Colonic mucosa (tissue), 4 donors: ENCODE results near the gene MT1G. TPM values are rescaled to one million over a fixed set of nuclear protein-coding genes. Genes with fewer than 3 reads are reported as not detected.
"Not testable (repeated sequence)": the region's sequence is repeated elsewhere in the genome, so short reads cannot be mapped to it uniquely, and the experiment has no call there.

Source experiments
- DNase-seq: peaks from one replicate; pipeline ENCODE4 v3.0.0-alpha.2; 2020
- H3K27ac ChIP-seq: fragments of 200-600 bp; one replicate; pipeline ENCODE4 v1.8.0; 2021
- H3K27me3 ChIP-seq: fragments of 200-600 bp; one replicate; pipeline ENCODE4 v1.8.0; 2021
- H3K36me3 ChIP-seq: fragments of 200-600 bp; one replicate; pipeline ENCODE4 v1.8.0; 2021
- H3K4me1 ChIP-seq: fragments of 200-600 bp; one replicate; pipeline ENCODE4 v1.8.0; 2021; ENCODE audit warnings: mild to moderate bottlenecking
- H3K4me3 ChIP-seq: fragments of 200-600 bp; one replicate; pipeline ENCODE4 v1.8.0; 2021
- H3K9ac ChIP-seq, 2 donors: one replicate each; pipeline ENCODE4 v1.7.0; 2013; ENCODE audit warnings: control low read depth in 2 of 2, low read depth in 2 of 2, low read length in 2 of 2
- H3K9me3 ChIP-seq: fragments of 200-600 bp; one replicate; pipeline ENCODE4 v1.8.0; 2021
- intact Hi-C: fragments of 100-400 bp; cut with DNase I; formaldehyde crosslinking; loops from one replicate; pipeline ENCODE4 v1.14.1; 2022
- total RNA-seq, 2 donors: library from RNA; stranded (reverse); fragmentation: NEBNext Ultra II Directional in 1 of 2; extraction: Animal tissue kit (Norgen Biotek cat#: 25700) in 1 of 2; gene quantifications; one replicate each; pipeline ENCODE4 v1.2.1, GENCODE V29; 2021
- TF ChIP-seq, protein P1 (sequence below): fragments of 200-600 bp; IDR thresholded peaks from one replicate; pipeline ENCODE4 v1.8.0; 2022; ENCODE audit warnings: antibody characterized with exemption, mild to moderate bottlenecking
- donor health status: healthy.
- donor health status: DM: no; HTN: no; CAD: no.
- donor health status: DM: no; HTN: no; CAD: no.

MT1G gene
- total RNA-seq, 2 donors from 2014 or later: 243 to 995 TPM

GRCh38 chr16:56679078-56679730 lies 11.3 kb upstream of the MT1G start:
- Histone ChIP-seq H3K27me3 (peaks cover 6% of the 10 kb centered on the region), H3K4me1 (peaks cover 9% of the 10 kb centered on the region), H3K9me3 (no peaks in the 10 kb centered on the region), H3K27ac (no peak overlapping the region), H3K4me3 (no peak overlapping the region), H3K36me3 (no peaks in the 10 kb centered on the region), H3K9ac (no peak overlapping the region)
- intact Hi-C loops: no loop called here
- no peak for DNase-seq
- TF ChIP-seq, protein P1, sequence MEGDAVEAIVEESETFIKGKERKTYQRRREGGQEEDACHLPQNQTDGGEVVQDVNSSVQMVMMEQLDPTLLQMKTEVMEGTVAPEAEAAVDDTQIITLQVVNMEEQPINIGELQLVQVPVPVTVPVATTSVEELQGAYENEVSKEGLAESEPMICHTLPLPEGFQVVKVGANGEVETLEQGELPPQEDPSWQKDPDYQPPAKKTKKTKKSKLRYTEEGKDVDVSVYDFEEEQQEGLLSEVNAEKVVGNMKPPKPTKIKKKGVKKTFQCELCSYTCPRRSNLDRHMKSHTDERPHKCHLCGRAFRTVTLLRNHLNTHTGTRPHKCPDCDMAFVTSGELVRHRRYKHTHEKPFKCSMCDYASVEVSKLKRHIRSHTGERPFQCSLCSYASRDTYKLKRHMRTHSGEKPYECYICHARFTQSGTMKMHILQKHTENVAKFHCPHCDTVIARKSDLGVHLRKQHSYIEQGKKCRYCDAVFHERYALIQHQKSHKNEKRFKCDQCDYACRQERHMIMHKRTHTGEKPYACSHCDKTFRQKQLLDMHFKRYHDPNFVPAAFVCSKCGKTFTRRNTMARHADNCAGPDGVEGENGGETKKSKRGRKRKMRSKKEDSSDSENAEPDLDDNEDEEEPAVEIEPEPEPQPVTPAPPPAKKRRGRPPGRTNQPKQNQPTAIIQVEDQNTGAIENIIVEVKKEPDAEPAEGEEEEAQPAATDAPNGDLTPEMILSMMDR: no peak

DNA sequence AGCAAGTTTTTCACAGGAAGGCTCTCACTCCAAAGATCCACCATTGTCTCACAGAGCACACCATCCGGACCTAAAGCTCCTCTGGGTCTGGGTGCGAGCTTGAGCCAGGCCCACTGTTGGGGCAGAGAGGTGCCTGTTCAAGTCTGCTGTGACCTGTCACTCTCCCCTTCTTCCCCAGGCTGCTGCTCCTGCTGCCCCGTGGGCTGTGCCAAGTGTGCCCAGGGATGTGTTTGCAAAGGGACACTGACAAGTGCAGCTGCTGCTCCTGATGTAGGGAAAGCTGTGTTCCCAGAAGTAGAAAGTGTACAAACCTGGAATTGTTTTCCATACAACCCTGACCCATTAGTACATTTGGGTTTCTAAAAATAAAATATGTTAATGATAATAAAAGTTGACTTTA lies 9.6 kb upstream of the MT1G start:
- no peak for DNase-seq
- Histone ChIP-seq H3K27me3 (peaks cover 6% of the 10 kb centered on the region), H3K36me3 (no peaks in the 10 kb centered on the region), H3K27ac (no peak overlapping the region), H3K9ac (no peak overlapping the region), H3K4me1 (peaks cover under 1% of the 10 kb centered on the region), H3K4me3 (no peak overlapping the region), H3K9me3 (no peaks in the 10 kb centered on the region)
- TF ChIP-seq, protein P1: no peak
- intact Hi-C loops: no loop called here

DNA sequence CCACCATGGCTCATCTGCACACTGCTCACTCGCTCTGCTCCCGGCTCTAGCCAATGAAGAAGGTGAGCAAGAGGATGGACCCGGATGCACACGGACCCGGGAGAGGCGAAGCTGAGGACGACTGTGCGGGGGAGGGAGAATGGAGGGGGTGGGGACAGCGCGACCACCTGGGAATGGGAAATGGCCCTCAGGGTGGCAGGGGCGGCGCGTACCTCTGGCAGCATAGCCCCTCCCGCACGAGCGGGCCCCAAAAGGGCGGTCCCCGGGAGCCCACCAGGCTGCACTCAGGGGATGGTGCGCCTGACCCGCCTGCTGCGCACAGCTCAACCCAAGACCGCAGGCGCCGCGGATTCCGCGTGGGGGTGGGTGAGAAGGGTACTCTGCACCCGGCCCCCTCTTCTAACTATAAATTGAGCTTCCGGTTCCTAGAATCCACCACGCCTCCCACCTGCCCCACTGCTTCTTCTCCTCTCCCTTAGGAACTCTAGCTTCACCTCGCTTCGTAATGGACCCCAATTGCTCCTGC lies 7.9 kb upstream of the MT1G start:
- H3K36me3 ChIP-seq: no peaks in the 10 kb centered on the region
- H3K4me1 ChIP-seq: no peaks in the 10 kb centered on the region
- no peak overlapping the region for H3K27ac ChIP-seq
- no peaks in the 10 kb centered on the region for H3K9me3 ChIP-seq
- DNase-seq: no peak
- H3K4me3 ChIP-seq: peak overlapping the region; percentile 29
- intact Hi-C loops: no loop called here
- TF ChIP-seq, protein P1: no peak
- peak overlapping the region; percentile 30 to 46 for H3K9ac ChIP-seq
- peaks cover 6% of the 10 kb centered on the region for H3K27me3 ChIP-seq

GRCh38 chr16:56674570-56674969 lies 6.7 kb upstream of the MT1G start:
- H3K4me3 ChIP-seq, H3K9me3 ChIP-seq, H3K36me3 ChIP-seq, H3K27ac ChIP-seq, H3K9ac ChIP-seq, DNase-seq, H3K4me1 ChIP-seq, intact Hi-C loops: not testable (repeated sequence)
- H3K27me3 ChIP-seq: peaks cover 12% of the 10 kb centered on the region

- Histone ChIP-seq H3K4me3 (no peak overlapping the region), H3K4me1 (no peaks in the 10 kb centered on the region), H3K36me3 (no peaks in the 10 kb centered on the region), H3K27me3 (peaks cover 17% of the 10 kb centered on the region), H3K9ac (no peak overlapping the region), H3K27ac (no peak overlapping the region), H3K9me3 (no peaks in the 10 kb centered on the region)
- DNase-seq: no peak
- TF ChIP-seq, protein P1: peak; percentile 29
- intact Hi-C loops: no loop called here
These were observed 6.1 kb upstream of the MT1G start for GRCh38 chr16:56673921-56674320.

- Histone ChIP-seq H3K9me3 (no peaks in the 10 kb centered on the region), H3K36me3 (no peaks in the 10 kb centered on the region), H3K4me1 (no peaks in the 10 kb centered on the region), H3K4me3 (no peak overlapping the region), H3K27ac (no peak overlapping the region), H3K9ac (no peak overlapping the region), H3K27me3 (peaks cover 27% of the 10 kb centered on the region)
- DNase-seq: no peak
- intact Hi-C loops: no loop called here
- TF ChIP-seq, protein P1: no peak
These were observed 5.1 kb upstream of the MT1G start for GRCh38 chr16:56672761-56673536.

GRCh38 chr16:56672171-56672570 lies 4.3 kb upstream of the MT1G start:
- H3K4me1 ChIP-seq, DNase-seq, H3K9me3 ChIP-seq, H3K9ac ChIP-seq, H3K27ac ChIP-seq, intact Hi-C loops, H3K36me3 ChIP-seq, H3K4me3 ChIP-seq: not testable (repeated sequence)
- H3K27me3 ChIP-seq: peaks cover 30% of the 10 kb centered on the region

GRCh38 chr16:56671691-56672090 lies 3.8 kb upstream of the MT1G start:
- H3K4me1 ChIP-seq, H3K9me3 ChIP-seq, H3K9ac ChIP-seq, H3K27ac ChIP-seq, H3K36me3 ChIP-seq, H3K4me3 ChIP-seq, DNase-seq, intact Hi-C loops: not testable (repeated sequence)
- peaks cover 30% of the 10 kb centered on the region for H3K27me3 ChIP-seq
